A549 (cell line): ENCODE data around the gene WDR19.
"Not testable (repeated sequence)": the region's sequence is repeated elsewhere in the genome, so short reads cannot be mapped to it uniquely, and the experiment has no call there.

Source experiments
- BHLHE40 ChIP-seq: IDR thresholded peaks from 2 replicates; pipeline ENCODE4 v1.6.1; 2012; ENCODE audit warnings: low read depth, low read length, inconsistent platforms
- CEBPB ChIP-seq, 2 experiments: fragments of >200 bp in 1 of 2; sonication (Bioruptor Twin) in 1 of 2; formaldehyde crosslinking in 1 of 2; IDR thresholded peaks; 2 replicates each; pipeline ENCODE4 v1.6.1; 2012 to 2016
- CTCF ChIP-seq: fragments of >200 bp; sonication (Bioruptor Twin); formaldehyde crosslinking; IDR thresholded peaks from 3 replicates; pipeline ENCODE4 v1.5.1; 2016
- E2F6 ChIP-seq: IDR thresholded peaks from 2 replicates; pipeline ENCODE4 v1.6.1; 2012; ENCODE audit warnings: low read depth, borderline replicate concordance
- EP300 ChIP-seq, 2 experiments: fragments of >200 bp; sonication (Bioruptor Twin); formaldehyde crosslinking; IDR thresholded peaks; 2 replicates in 1 of 2; 3 replicates in 1 of 2; pipeline ENCODE4 v1.6.1; 2016 to 2017
- HEYL ChIP-seq: fragments of 250-450 bp; sonication (Bioruptor Pico); IDR thresholded peaks from 2 replicates; pipeline ENCODE4 v1.8.0; 2021; ENCODE audit warnings: mild to moderate bottlenecking, moderate library complexity
- MAFK ChIP-seq: fragments of 450-650 bp; IDR thresholded peaks from 2 replicates; pipeline ENCODE4 v1.6.1; 2014; ENCODE audit not compliant: partially characterized antibody
- NR3C1 ChIP-seq: fragments of >200 bp; sonication (Bioruptor Twin); formaldehyde crosslinking; IDR thresholded peaks from 3 replicates; pipeline ENCODE4 v1.6.1; 2017
- POLR2A ChIP-seq: IDR thresholded peaks from 2 replicates; pipeline ENCODE4 v1.6.1; 2012; ENCODE audit warnings: mild to moderate bottlenecking, low read length
- RAD21 ChIP-seq, 2 experiments: fragments of >200 bp in 1 of 2; sonication (Bioruptor Twin) in 1 of 2; formaldehyde crosslinking in 1 of 2; IDR thresholded peaks in 1 of 2; conservative IDR thresholded peaks in 1 of 2; 2 replicates in 1 of 2; 3 replicates in 1 of 2; pipeline ENCODE4 v1.6.1; 2012 to 2018; ENCODE audit warnings: inconsistent platforms in 1 of 2
- RFX5 ChIP-seq: fragments of 450-650 bp; IDR thresholded peaks from 2 replicates; pipeline ENCODE4 v1.7.1; 2014; ENCODE audit warnings: antibody characterized with exemption, mild to moderate bottlenecking, moderate library complexity
- ZNF302 ChIP-seq: fragments of 250-450 bp; sonication (Bioruptor Pico); IDR thresholded peaks from 2 replicates; pipeline ENCODE4 v1.9.0; 2021; ENCODE audit warnings: inconsistent platforms, mild to moderate bottlenecking, moderate library complexity
- TF ChIP-seq, protein P1 (sequence below): IDR thresholded peaks from 2 replicates; pipeline ENCODE4 v1.6.1; 2012

GRCh38 chr4:39277661-39278060 is 95.3 kb downstream of the WDR19 start:
- not testable (repeated sequence) for TF ChIP-seq CTCF; POLR2A; RAD21 (conservative IDR thresholded peaks at IDR 0.05 in 1 of 2, IDR thresholded peaks at IDR 0.05 in 1 of 2); NR3C1; BHLHE40; E2F6; MAFK; CEBPB (IDR thresholded peaks at IDR 0.05); EP300 (IDR thresholded peaks at IDR 0.05); HEYL (CRISPR knock-in tag); ZNF302 (CRISPR knock-in tag); RFX5
- TF ChIP-seq, protein P1, sequence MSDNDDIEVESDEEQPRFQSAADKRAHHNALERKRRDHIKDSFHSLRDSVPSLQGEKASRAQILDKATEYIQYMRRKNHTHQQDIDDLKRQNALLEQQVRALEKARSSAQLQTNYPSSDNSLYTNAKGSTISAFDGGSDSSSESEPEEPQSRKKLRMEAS = not testable (repeated sequence)
